ENCODE measurements around the gene ERMAP.
"Not testable (repeated sequence)": the region's sequence is repeated elsewhere in the genome, so short reads cannot be mapped to it uniquely, and the experiment has no call there.

Gene ERMAP

DNA sequence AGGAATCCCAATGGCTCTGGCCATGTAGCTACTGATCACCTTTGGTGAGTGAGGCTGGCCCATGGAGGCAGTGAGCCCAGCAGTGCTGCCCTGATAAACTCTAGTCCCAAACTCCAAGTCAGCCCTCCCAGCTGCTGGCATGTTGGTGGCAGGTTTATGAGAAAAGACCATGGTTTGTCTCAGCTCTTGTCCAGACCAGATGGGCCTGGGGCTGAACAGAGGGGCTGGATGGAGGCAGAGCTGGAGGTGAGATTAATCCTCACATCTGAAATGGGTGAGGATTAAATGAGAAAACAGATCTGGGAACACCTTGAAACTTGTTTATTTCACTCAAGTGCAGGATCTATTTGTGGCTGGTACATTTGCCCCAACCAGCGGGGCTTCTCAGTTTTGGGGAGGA lies 28.9 kb upstream of the ERMAP start:
- Mint-ChIP-seq H3K27me3 (no peaks in the 10 kb centered on the region), H3K36me3 (peaks cover 4% of the 10 kb centered on the region), H3K27ac (no peak overlapping the region), H3K4me1 (peaks cover 8% of the 10 kb centered on the region), H3K9me3 (no peaks in the 10 kb centered on the region), H3K4me3 (no peak overlapping the region)
- no peak for ATAC-seq (ENCODE audit: low read depth)
- no peak for DNase-seq (ENCODE audit: low spot score in 2 of 2)

DNA sequence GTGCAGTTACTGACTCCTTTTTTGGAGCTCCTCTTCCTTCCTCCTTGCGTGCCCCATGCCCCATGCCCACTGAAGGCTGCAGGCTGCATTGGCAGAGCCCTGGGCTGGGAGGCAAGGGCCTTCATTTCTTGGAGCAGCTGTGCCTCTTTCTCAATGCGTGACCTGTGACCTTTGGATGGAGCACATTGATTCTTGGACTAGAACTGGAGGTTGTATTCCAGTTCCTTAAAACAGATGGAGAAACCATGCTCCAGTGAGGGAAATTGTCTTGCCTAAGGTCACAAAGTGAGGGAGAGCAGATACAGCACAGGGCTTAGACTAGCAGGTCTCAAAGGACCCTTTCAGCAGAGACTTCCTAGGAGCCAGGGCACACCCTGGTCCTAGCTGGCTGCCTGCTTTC lies 23.1 kb upstream of the ERMAP start:
- Mint-ChIP-seq H3K27me3 (no peaks in the 10 kb centered on the region), H3K4me3 (no peak overlapping the region), H3K9me3 (no peaks in the 10 kb centered on the region), H3K4me1 (no peaks in the 10 kb centered on the region), H3K36me3 (no peaks in the 10 kb centered on the region), H3K27ac (no peak overlapping the region)
- DNase-seq (ENCODE audit: low spot score in 2 of 2) (no peak), ATAC-seq (ENCODE audit: low read depth) (no peak)

DNA sequence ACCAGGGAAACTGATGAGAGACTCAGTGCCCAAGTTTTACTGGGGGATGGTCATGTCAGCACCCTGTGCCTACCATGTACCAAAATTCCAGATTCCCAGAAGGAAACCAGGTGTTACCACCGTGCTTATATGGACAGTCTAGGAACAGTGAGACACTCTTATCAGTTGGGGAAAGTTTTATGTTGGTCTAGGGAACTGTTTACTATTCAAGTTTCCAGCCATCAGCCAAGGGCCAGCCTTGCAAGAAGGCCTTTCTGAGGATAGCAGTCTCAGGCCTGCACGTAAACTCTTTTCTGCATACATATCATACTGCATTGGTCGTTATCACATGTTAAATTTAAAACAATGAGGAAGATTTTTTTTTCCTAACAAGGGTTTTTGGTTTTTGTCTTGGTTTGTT lies 19.5 kb upstream of the ERMAP start:
- DNase-seq (ENCODE audit: low spot score in 2 of 2) (no peak), ATAC-seq (ENCODE audit: low read depth) (no peak)
- H3K27me3 Mint-ChIP-seq = no peaks in the 10 kb centered on the region
- H3K36me3 Mint-ChIP-seq = no peaks in the 10 kb centered on the region
- H3K4me3 Mint-ChIP-seq = no peak overlapping the region
- no peak overlapping the region for H3K27ac Mint-ChIP-seq
- no peaks in the 10 kb centered on the region for H3K4me1 Mint-ChIP-seq
- H3K9me3 Mint-ChIP-seq = no peaks in the 10 kb centered on the region

DNA sequence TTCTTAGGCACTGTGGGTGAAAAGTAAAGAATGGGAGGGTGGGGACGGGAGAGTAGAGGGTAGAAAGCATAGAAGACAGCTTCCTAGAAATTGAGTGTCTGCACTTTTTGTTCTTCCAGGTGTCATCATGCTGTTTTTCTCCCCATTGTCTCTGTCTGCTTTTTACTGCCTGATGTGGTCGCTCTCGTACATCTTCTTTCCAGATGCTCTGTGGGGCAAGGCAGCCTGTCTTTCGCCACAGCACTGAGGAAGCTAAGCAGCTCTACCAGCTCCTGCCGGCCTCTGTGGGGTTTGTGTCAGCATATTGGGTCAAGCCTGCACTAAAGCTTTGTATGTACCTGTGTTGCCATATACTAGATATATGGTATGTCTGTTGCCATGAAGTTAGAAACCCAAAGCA lies 18.9 kb upstream of the ERMAP start:
- DNase-seq (ENCODE audit: low spot score in 2 of 2) = no peak
- H3K4me3 Mint-ChIP-seq = no peak overlapping the region
- H3K36me3 Mint-ChIP-seq = no peaks in the 10 kb centered on the region
- no peaks in the 10 kb centered on the region for H3K27me3 Mint-ChIP-seq
- no peak overlapping the region for H3K27ac Mint-ChIP-seq
- H3K4me1 Mint-ChIP-seq = no peaks in the 10 kb centered on the region
- no peaks in the 10 kb centered on the region for H3K9me3 Mint-ChIP-seq
- ATAC-seq (ENCODE audit: low read depth) = no peak

DNA sequence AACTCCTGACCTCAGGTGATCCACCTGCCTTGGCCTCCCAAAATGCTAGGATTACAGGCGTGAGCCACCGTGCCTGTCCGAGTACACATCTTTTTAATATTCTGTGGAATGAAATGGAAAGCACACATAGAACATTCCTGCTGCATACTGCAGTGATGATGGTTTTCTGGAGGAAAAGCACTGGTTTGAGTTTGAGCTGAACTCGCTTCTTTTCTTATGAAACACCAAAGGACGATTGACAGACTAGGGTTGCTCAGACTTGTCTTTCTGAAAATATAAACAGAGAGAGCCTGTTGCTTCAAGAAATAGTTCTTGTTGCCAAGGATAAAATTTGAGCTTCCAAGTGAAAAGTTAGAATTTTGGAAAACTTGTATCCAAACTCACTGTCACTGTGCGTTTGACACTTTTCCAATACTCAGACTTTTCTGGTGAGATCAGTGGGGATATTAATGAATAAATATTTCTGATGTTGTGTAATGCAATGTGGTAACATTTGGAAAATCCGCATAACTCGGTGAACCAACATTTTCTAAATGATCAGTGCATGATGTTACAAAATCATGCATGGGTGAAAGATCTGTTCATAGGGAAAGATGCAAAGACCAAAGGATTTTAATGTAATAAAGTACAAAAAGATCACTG lies 15.0 kb upstream of the ERMAP start:
- Mint-ChIP-seq H3K27me3 (no peaks in the 10 kb centered on the region), H3K27ac (no peak overlapping the region), H3K36me3 (peaks cover 13% of the 10 kb centered on the region), H3K4me1 (no peaks in the 10 kb centered on the region), H3K4me3 (no peak overlapping the region), H3K9me3 (no peaks in the 10 kb centered on the region)
- ATAC-seq (ENCODE audit: low read depth) = no peak
- DNase-seq (ENCODE audit: low spot score in 2 of 2) = no peak

DNA sequence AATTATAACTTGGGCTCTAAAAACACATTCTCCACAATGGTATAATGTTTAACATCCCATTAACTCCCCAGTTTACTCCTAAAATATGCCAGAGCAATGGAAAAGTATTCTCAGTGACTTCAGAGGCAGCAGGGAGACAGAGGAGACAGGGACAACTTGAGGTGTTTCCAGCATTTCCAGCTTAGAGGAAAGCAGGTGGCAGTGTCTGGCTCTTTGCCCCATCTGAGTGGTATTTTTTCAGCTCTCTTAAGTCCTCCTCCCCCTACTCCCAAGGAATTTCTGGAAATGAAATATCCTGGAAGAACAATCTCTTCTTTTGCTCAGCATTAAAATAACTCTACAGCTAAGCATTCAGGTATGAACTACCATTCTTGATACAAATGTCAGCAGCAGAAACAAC lies 10.8 kb upstream of the ERMAP start:
- peaks cover 22% of the 10 kb centered on the region for H3K36me3 Mint-ChIP-seq
- H3K9me3 Mint-ChIP-seq = no peaks in the 10 kb centered on the region
- peaks cover 4% of the 10 kb centered on the region for H3K4me1 Mint-ChIP-seq
- DNase-seq (ENCODE audit: low spot score in 2 of 2) = no peak
- no peak overlapping the region for H3K4me3 Mint-ChIP-seq
- H3K27me3 Mint-ChIP-seq = no peaks in the 10 kb centered on the region
- no peak overlapping the region for H3K27ac Mint-ChIP-seq
- ATAC-seq (ENCODE audit: low read depth) = no peak

DNA sequence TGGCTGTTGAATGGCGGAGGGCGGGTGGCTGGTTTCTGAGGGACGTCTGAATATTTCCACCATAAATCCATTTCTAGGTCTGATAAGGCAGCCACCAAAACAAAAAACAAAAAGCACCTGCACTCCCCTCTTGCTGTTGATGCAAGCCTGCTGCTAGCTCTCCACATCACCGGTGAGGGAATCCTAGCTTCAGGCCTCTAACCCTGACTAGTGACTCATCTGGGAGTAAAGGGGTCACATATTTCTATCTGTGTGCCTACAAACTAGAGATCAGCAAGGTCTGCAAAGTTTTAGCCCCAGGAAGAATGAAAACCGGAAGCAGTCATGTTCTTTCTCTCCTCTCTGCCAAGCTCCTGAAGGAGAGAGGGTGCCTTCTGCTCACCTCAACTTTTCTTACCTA lies 10.3 kb upstream of the ERMAP start:
- H3K27ac Mint-ChIP-seq = no peak overlapping the region
- H3K4me1 Mint-ChIP-seq = peaks cover 6% of the 10 kb centered on the region
- H3K36me3 Mint-ChIP-seq = peaks cover 24% of the 10 kb centered on the region
- no peak overlapping the region for H3K4me3 Mint-ChIP-seq
- no peaks in the 10 kb centered on the region for H3K27me3 Mint-ChIP-seq
- DNase-seq (ENCODE audit: low spot score in 2 of 2) (no peak), ATAC-seq (ENCODE audit: low read depth) (no peak)
- H3K9me3 Mint-ChIP-seq = no peaks in the 10 kb centered on the region

DNA sequence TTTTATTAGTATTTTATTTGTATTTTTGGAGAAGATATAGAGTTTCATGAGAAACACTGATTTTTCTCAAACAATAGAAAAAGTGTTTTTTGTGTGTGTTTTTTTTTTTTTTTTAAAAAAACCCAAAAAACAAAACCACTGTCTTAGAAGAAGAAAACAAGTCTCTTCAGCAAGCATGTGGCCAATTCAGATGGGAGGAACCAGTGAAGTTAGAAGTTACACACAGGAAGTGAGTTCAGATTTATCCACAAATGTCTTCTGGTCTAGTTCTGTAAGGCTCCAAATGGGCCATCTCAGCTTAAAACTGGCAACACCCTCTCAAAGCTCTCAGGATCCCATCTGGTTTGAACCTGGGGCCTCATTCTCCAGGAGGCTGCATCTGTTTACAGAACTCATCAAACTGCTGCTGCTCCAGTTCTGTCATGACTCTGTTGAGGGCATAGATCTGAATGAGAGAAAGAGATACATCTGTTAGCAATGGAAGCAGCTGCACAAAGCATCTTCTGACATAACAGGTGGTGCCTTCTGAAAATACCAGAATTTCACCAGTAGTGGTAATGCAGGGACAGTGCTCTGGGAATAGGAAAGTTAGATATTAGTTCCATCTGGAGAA lies 9.8 kb upstream of the ERMAP start:
- Mint-ChIP-seq H3K27me3 (no peaks in the 10 kb centered on the region), H3K36me3 (peaks cover 24% of the 10 kb centered on the region), H3K4me3 (no peak overlapping the region), H3K27ac (no peak overlapping the region), H3K4me1 (peaks cover 6% of the 10 kb centered on the region), H3K9me3 (no peaks in the 10 kb centered on the region)
- DNase-seq (ENCODE audit: low spot score in 2 of 2) = no peak
- ATAC-seq (ENCODE audit: low read depth) = no peak

DNA sequence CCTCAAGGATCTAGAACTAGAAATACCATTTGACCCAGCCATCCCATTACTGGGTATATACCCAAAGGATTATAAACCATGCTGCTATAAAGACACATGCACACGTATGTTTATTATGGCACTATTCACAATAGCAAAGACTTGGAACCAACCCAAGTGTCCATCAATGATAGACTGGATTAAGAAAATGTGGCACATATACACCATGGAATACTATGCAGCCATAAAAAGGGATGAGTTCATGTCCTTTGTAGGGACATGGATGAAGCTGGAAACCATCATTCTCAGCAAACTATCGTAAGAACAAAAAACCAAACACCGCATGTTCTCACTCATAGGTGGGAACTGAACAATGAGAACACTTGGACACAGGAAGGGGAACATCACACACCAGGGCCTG lies 2.1 kb upstream of the ERMAP start:
- not testable (repeated sequence) for H3K27me3 Mint-ChIP-seq; H3K36me3 Mint-ChIP-seq; DNase-seq (ENCODE audit: low spot score in 2 of 2); ATAC-seq (ENCODE audit: low read depth); H3K27ac Mint-ChIP-seq; H3K4me3 Mint-ChIP-seq; H3K9me3 Mint-ChIP-seq
- H3K4me1 Mint-ChIP-seq = peaks cover 22% of the 10 kb centered on the region

DNA sequence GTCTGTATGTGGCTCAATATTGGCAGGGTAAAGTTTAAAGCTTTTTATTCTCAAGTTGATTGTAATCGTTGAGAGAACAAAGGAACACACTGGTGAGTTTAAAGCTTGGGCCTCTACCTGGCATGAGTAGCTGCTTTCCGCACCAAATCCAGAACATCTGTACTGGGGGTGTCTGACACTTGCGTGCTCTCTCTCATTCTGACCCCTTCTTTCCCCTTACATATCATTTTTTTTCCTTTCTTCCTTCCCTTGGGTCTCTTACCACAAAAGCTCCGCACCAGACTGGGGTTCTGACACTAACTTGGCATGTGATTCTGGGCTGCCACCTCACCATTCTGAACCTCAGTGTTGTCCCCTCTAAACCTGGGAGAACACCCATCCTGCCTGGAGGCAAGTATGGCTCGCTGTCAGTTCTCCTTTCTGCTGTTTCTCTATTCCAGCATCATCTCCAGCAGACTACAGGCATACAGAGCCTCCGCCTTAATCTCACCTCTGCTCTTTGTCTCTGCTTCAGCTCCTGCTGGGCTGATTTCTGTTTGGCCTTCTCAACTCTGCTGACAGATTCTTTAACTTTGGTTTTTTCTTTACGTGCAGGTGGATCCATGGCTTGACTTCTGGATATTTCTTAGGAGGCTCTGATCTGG lies 859 bp upstream of the ERMAP start:
- Mint-ChIP-seq H3K36me3 (peaks cover 5% of the 10 kb centered on the region), H3K4me1 (peaks cover 23% of the 10 kb centered on the region), H3K9me3 (no peaks in the 10 kb centered on the region), H3K4me3 (peak overlapping the region; percentile 82), H3K27me3 (no peaks in the 10 kb centered on the region), H3K27ac (peak overlapping the region; percentile 43)
- DNase-seq (ENCODE audit: low spot score in 2 of 2) (no peak), ATAC-seq (ENCODE audit: low read depth) (no peak)

DNA sequence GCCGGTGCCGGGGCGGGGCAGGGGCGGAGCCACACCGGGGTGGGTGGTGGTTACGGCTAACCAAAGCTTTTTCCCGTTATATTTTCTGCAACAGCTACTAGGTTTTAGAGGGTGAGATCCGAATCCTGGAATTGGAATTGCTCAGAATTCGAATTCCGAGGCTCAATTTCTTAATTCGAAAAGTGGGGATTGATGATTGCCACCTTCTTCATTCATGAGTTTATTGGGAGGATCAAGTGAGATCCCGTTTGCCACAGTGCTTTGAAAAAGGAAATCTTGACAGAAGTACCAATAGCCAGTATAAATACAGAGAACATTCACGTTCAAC lies 482 bp downstream of the ERMAP start:
- peaks cover 21% of the 10 kb centered on the region for H3K4me1 Mint-ChIP-seq
- H3K9me3 Mint-ChIP-seq = no peaks in the 10 kb centered on the region
- H3K36me3 Mint-ChIP-seq = peaks cover 2% of the 10 kb centered on the region
- no peak for ATAC-seq (ENCODE audit: low read depth)
- peak overlapping the region; percentile 82 for H3K4me3 Mint-ChIP-seq
- H3K27me3 Mint-ChIP-seq = no peaks in the 10 kb centered on the region
- DNase-seq (ENCODE audit: low spot score in 2 of 2) = no peak
- peak overlapping the region; percentile 43 for H3K27ac Mint-ChIP-seq

DNA sequence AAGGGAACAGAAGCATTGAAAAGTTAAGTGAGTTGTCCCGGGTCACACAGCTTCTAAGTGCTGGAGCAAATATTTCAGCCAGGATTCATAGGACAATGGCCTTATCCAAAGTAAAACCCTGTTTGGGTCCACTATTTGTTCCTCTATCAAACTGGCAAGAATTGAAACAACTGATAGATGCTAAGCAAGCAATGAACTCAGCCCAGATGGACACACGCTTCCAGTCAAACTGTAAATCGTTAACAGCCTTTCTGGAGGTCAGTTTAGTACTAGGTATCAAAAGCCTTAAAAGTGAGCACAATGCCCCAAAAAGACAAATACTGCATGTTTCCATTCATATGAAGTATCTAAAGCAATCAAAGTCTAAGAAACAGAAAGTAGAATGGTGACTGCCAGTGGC lies 1.1 kb downstream of the ERMAP start:
- Mint-ChIP-seq H3K36me3 (peaks cover 2% of the 10 kb centered on the region), H3K9me3 (no peaks in the 10 kb centered on the region), H3K27ac (no peak overlapping the region), H3K27me3 (no peaks in the 10 kb centered on the region), H3K4me1 (peaks cover 21% of the 10 kb centered on the region), H3K4me3 (peak overlapping the region; percentile 32)
- DNase-seq (ENCODE audit: low spot score in 2 of 2) = no peak
- no peak for ATAC-seq (ENCODE audit: low read depth)

DNA sequence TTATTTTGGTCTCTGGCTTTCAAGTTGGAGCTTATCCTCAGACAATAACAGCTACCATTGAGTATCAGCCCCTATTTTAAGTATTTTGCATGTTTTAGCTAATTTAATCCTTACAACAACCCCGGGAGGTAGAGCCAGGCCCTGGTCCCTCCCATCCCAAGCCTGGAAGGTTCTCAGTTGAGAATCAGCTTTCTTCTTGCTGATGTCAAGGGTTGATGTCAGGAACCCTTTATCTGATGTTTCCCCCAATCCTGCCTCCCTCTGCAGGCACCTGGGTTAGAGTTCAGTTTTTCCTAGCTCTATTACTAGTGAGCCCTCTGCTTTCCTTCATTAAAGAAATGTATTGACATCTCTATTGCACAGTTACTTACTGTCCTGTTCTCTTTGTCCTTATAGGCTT lies 3.9 kb downstream of the ERMAP start:
- H3K4me3 Mint-ChIP-seq = no peak overlapping the region
- ATAC-seq (ENCODE audit: low read depth) = no peak

DNA sequence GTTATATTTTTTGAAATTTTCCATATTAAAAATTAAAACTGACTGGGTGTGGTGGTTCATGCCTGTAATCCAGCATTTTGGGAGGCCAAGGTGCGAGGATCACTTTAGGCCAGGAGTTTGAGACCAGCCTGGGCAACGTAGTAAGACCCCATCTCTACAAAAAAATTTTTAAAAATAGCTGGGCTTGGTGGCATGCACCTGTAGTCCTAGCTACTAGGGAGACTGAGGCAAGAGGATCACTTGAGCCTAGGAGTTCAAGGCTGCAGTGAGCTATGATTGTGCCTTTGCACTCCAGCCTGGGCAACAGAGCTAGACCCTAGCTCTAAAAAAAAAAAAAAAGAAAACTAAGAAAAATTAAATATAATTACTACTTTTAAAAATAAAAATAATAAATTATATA lies 4.8 kb downstream of the ERMAP start:
- ATAC-seq (ENCODE audit: low read depth) (no peak), DNase-seq (ENCODE audit: low spot score in 2 of 2) (no peak)
- no peaks in the 10 kb centered on the region for H3K27me3 Mint-ChIP-seq
- H3K9me3 Mint-ChIP-seq = no peaks in the 10 kb centered on the region
- H3K36me3 Mint-ChIP-seq = peaks cover 2% of the 10 kb centered on the region
- H3K4me1 Mint-ChIP-seq = peaks cover 13% of the 10 kb centered on the region
- H3K4me3 Mint-ChIP-seq = no peak overlapping the region
- no peak overlapping the region for H3K27ac Mint-ChIP-seq

More for the DNA sequence above, 3.9 kb downstream of the ERMAP start:
- Mint-ChIP-seq H3K27ac (peak overlapping the region; percentile 56), H3K4me1 (peaks cover 19% of the 10 kb centered on the region), H3K36me3 (peaks cover 2% of the 10 kb centered on the region), H3K9me3 (no peaks in the 10 kb centered on the region), H3K27me3 (no peaks in the 10 kb centered on the region)
- no peak for DNase-seq (ENCODE audit: low spot score in 2 of 2)
